Measurements from ENCODE around the gene DDX20.
"Not testable (repeated sequence)": the region's sequence is repeated elsewhere in the genome, so short reads cannot be mapped to it uniquely, and the experiment has no call there.

The DDX20 gene

GRCh38 chr1:111786669-111787207 lies 31.0 kb downstream of the DDX20 start:
- Mint-ChIP-seq H3K27ac (no peak overlapping the region), H3K4me1 (no peaks in the 10 kb centered on the region), H3K4me3 (no peak overlapping the region), H3K27me3 (peaks cover 3% of the 10 kb centered on the region), H3K36me3 (no peaks in the 10 kb centered on the region), H3K9me3 (no peaks in the 10 kb centered on the region)

DNA sequence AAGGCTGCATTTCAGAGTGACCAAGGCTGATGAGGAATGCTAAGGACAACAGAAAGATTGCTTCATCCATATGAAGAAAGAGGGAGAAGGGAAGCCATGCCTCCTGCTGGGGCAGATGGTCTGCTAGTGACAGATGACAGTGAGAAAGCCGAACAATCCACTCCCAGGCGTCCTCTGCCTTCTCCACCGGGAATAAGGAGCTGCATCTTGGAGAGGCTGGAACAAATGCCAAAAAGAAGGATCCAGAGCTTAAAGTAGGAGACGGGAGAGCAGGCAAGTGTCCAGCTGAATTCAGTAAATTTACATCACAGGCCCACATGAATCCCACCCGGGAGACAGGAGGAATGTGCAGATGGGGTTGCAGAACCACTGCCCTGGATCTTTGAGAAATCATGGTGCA lies 33.4 kb downstream of the DDX20 start:
- H3K27me3 Mint-ChIP-seq: peaks cover 1% of the 10 kb centered on the region
- H3K4me3 Mint-ChIP-seq: no peak overlapping the region
- no peaks in the 10 kb centered on the region for H3K36me3 Mint-ChIP-seq
- no peaks in the 10 kb centered on the region for H3K9me3 Mint-ChIP-seq
- no peaks in the 10 kb centered on the region for H3K4me1 Mint-ChIP-seq
- no peak overlapping the region for H3K27ac Mint-ChIP-seq

DNA sequence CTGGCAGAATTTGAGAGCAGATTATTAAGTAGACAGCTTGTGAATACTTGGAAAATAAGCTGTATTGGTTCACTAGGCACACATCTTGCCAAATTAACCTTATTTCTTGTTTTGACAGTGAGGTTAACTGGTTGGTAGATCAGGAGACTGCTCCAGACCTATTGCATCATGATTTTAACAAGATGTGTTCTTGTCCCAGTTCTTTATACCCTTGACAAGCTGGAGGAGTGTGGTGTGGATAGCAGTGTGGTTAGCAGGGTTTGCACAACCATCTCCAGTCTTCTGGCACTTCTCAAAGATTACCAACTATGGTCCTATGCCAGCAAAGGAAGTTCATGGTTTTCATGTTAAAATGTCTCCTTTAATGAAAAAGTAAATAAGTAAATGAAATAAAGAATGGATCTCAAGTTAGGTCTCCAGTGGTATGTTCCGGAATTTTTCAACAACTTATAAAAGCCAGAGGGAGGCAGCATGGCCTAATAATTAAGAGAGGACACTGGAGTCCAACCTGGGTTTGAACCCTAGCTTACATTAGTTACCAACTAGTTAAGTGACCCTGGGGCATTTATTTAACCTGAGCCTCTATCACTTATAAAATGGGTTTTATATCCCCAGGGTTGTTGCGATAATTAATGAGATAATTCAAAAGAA lies 34.1 kb downstream of the DDX20 start:
- Mint-ChIP-seq H3K4me3 (no peak overlapping the region), H3K36me3 (no peaks in the 10 kb centered on the region), H3K27me3 (no peaks in the 10 kb centered on the region), H3K27ac (no peak overlapping the region), H3K9me3 (no peaks in the 10 kb centered on the region), H3K4me1 (no peaks in the 10 kb centered on the region)

DNA sequence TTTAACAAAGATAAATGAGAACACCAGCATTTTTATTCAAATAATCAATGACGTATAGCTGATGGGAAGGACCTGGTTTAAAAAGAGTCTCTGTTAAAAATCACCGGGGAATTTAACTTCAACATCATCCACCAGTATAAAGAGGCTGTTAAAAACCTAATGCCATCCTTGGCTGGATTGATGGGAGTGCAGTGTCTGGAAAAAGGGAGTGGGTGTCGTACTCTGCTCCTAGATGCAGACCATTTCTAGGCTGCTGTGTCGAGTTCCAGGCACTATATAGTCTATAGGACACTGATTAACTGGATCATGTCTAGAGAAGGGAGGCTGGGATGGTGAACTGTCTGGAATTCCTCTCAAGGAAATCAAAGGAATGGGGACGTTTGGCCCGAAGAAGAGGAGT lies 36.1 kb downstream of the DDX20 start:
- Mint-ChIP-seq H3K36me3 (no peaks in the 10 kb centered on the region), H3K9me3 (no peaks in the 10 kb centered on the region), H3K4me1 (no peaks in the 10 kb centered on the region)

GRCh38 chr1:111792249-111792648 lies 36.5 kb downstream of the DDX20 start:
- H3K9me3 Mint-ChIP-seq: no peaks in the 10 kb centered on the region
- no peak overlapping the region for H3K27ac Mint-ChIP-seq
- H3K4me3 Mint-ChIP-seq: no peak overlapping the region
- no peaks in the 10 kb centered on the region for H3K36me3 Mint-ChIP-seq
- no peaks in the 10 kb centered on the region for H3K4me1 Mint-ChIP-seq
- peaks cover 2% of the 10 kb centered on the region for H3K27me3 Mint-ChIP-seq

More for the DNA sequence above, 36.1 kb downstream of the DDX20 start:
- Mint-ChIP-seq H3K4me3 (no peak overlapping the region), H3K27ac (no peak overlapping the region), H3K27me3 (peaks cover 2% of the 10 kb centered on the region)

DNA sequence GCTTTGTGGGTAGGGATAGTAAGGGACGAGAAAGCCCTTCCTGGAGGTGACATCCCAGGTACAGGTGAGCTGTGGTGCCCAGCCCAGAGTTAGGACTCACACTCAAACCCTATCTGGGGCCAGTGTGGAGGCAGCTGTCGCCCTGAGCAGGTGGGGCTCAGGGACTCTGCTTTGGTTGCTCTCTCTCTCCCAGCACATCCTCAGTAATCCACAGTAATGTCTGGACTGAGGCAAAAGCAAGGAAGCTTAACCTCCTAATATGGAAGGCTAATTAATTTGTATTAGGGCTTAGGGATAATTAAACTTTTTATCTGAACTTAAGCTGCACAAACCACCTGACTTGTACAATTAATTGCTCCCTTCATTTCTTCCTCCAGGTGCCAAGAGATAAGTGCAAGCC lies 38.2 kb downstream of the DDX20 start:
- H3K4me3 Mint-ChIP-seq: no peak overlapping the region
- H3K27me3 Mint-ChIP-seq: peaks cover 2% of the 10 kb centered on the region
- H3K27ac Mint-ChIP-seq: no peak overlapping the region
- H3K4me1 Mint-ChIP-seq: no peaks in the 10 kb centered on the region
- no peaks in the 10 kb centered on the region for H3K9me3 Mint-ChIP-seq
- H3K36me3 Mint-ChIP-seq: no peaks in the 10 kb centered on the region

- no peaks in the 10 kb centered on the region for H3K9me3 Mint-ChIP-seq
- H3K36me3 Mint-ChIP-seq: no peaks in the 10 kb centered on the region
- H3K4me3 Mint-ChIP-seq: no peak overlapping the region
- peaks cover 5% of the 10 kb centered on the region for H3K27me3 Mint-ChIP-seq
- no peaks in the 10 kb centered on the region for H3K4me1 Mint-ChIP-seq
- no peak overlapping the region for H3K27ac Mint-ChIP-seq
Observed at GRCh38 chr1:111795401-111795800, 39.7 kb downstream of the DDX20 start.

- H3K27ac Mint-ChIP-seq: no peak overlapping the region
- H3K9me3 Mint-ChIP-seq: no peaks in the 10 kb centered on the region
- no peaks in the 10 kb centered on the region for H3K4me1 Mint-ChIP-seq
- no peaks in the 10 kb centered on the region for H3K36me3 Mint-ChIP-seq
- H3K27me3 Mint-ChIP-seq: peaks cover 6% of the 10 kb centered on the region
- H3K4me3 Mint-ChIP-seq: no peak overlapping the region
Observed at GRCh38 chr1:111798580-111798979, 42.9 kb downstream of the DDX20 start.

DNA sequence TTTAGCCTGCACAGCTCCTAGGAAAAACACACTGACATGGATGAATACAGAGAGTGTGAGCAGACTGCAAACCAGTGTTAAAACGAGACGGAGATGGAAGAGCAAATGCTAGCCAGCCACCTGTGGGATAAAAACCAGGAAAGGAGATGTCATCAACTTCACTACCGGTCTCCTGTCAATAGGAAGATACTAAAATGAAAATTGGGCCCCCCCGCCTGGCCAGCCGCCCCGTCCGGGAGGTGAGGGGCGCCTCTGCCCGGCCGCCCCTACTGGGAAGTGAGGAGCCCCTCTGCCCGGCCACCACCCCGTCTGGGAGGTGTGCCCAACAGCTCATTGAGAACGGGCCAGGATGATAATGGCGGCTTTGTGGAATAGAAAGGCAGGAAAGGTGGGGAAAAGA lies 44.0 kb downstream of the DDX20 start:
- H3K27ac Mint-ChIP-seq, H3K36me3 Mint-ChIP-seq, H3K4me3 Mint-ChIP-seq, H3K4me1 Mint-ChIP-seq, H3K27me3 Mint-ChIP-seq, H3K9me3 Mint-ChIP-seq: not testable (repeated sequence)

DNA sequence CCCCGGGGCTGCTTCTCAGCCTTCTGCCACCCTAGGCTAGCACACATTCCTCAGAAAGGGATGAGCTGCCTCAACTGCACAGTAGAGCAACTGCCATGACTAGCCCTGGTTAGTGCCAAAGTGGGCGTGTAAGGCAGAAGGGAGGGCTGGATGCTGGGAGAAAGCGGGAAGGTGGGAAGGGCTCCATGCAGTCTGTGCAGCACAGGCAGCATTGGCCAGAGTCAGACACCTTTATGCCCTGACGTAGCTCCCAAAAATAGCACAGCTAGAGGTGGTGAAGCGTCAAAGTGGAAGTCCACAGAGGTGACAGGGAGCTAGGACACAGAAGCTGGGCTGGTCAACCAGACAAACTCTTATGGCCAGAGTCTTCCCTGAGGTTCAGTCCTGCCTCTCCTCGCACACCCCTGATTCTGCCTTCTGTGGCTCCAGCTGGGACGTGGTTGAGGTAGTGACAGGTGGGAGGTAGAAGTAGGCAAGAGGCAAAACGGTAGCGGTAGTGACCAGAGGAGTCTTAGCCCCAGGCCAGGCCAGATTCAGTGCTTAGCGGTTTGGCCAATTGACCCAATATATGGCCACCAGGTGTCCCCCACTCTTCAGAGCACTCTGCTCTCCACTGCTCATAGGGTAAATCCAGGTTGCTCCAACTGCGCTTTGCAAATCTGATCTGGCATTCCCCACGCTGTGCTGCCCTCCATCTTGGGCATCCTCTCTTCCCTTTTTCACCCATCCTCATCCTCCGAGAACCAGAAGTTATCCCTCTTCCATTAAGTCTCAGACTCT lies 45.6 kb downstream of the DDX20 start:
- Mint-ChIP-seq H3K4me1 (no peaks in the 10 kb centered on the region), H3K27ac (no peak overlapping the region), H3K4me3 (no peak overlapping the region), H3K9me3 (no peaks in the 10 kb centered on the region), H3K36me3 (no peaks in the 10 kb centered on the region), H3K27me3 (peaks cover 4% of the 10 kb centered on the region)

DNA sequence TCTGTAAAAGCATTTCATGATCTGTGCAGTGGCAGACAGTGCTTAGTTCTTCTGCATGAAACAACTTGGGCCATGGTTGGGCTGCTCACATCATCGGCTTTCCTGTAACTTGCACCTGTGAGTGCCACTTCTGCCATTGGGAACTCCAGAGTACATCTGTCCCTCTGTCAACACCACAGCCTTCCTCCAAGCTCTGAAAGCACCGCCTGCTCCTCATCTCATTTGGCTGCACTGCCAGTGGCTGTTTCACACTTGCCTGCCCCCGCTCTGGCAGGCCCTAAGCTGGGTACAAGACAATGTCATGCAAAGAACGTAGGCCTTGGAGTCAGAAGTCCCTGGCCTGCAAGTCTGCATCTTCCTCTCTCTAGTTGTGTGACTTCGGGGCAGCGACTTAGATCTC lies 46.4 kb downstream of the DDX20 start:
- Mint-ChIP-seq H3K27me3 (peaks cover 4% of the 10 kb centered on the region), H3K4me3 (no peak overlapping the region), H3K36me3 (no peaks in the 10 kb centered on the region), H3K4me1 (no peaks in the 10 kb centered on the region), H3K9me3 (no peaks in the 10 kb centered on the region), H3K27ac (no peak overlapping the region)

DNA sequence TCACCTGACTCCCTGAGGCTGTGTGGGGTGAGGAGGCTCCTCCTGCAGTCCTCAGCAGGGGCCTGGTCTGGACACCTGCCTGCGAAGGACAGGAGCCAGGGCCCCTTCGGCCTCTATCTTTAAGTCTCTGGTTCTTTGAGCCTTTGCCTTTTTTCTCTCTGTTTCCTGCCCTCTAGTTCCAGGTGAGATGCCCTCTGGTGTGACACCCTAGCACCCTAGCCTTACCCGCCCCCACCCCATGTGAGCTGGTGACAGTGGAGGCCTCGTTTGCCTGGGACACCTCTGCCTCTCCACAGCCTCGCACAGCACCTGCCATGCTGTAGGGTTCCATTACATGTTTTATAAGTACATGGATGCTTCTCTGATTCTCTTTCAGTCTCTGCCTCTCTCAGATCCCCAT lies 47.3 kb downstream of the DDX20 start:
- H3K9me3 Mint-ChIP-seq: no peaks in the 10 kb centered on the region
- H3K27me3 Mint-ChIP-seq: peaks cover 4% of the 10 kb centered on the region
- H3K36me3 Mint-ChIP-seq: no peaks in the 10 kb centered on the region
- no peak overlapping the region for H3K4me3 Mint-ChIP-seq
- no peaks in the 10 kb centered on the region for H3K4me1 Mint-ChIP-seq
- H3K27ac Mint-ChIP-seq: no peak overlapping the region

GRCh38 chr1:111803951-111804350 lies 48.2 kb downstream of the DDX20 start:
- no peak overlapping the region for H3K27ac Mint-ChIP-seq

DNA sequence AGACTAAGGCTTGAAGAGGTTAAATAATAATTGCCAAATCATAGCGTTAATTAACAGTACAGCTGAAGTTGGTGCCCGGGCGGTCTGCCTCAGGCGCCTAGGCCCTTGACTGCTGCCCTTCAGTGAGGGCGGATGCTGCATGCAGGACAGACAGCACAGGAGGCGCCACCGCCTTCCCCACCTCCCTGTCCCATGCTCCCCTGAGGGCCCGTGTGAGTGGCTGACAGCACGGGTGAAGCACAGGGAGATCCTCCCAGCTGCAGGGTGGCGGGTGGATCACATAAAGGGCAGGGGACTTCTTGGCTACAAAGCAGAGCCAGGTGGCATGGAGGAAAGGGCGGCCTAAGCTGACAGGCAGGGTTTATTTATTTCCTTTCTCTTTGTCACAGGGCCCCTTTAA lies 49.1 kb downstream of the DDX20 start:
- Mint-ChIP-seq H3K4me1 (no peaks in the 10 kb centered on the region), H3K27me3 (peaks cover 1% of the 10 kb centered on the region), H3K4me3 (no peak overlapping the region), H3K36me3 (no peaks in the 10 kb centered on the region), H3K27ac (no peak overlapping the region), H3K9me3 (no peaks in the 10 kb centered on the region)

More at GRCh38 chr1:111803951-111804350, 48.2 kb downstream of the DDX20 start:
- no peaks in the 10 kb centered on the region for H3K9me3 Mint-ChIP-seq
- H3K36me3 Mint-ChIP-seq: no peaks in the 10 kb centered on the region
- H3K4me1 Mint-ChIP-seq: no peaks in the 10 kb centered on the region
- H3K4me3 Mint-ChIP-seq: no peak overlapping the region
- peaks cover 4% of the 10 kb centered on the region for H3K27me3 Mint-ChIP-seq

DNA sequence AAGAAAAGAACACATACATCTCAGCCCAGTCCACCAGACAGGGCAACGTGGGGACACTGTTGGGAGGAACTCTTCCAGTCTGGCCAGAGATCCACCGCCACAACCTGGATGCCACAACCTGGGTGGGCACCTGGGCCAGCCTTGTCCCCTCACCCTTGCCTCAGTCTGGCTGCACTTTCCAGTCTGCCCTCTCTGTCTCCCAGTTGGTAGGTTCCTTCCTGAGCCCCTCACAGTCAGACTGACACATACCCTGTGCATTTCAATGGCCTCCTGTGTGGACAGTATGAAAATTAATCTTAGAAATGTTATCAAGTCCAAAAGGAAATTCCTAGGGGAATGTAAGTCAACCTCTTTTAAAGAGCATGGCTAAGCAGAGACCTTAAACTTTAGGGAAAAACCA lies 49.5 kb downstream of the DDX20 start:
- Mint-ChIP-seq H3K27ac (no peak overlapping the region), H3K36me3 (no peaks in the 10 kb centered on the region), H3K4me3 (no peak overlapping the region), H3K9me3 (no peaks in the 10 kb centered on the region), H3K27me3 (peaks cover 1% of the 10 kb centered on the region), H3K4me1 (no peaks in the 10 kb centered on the region)

GRCh38 chr1:111811891-111812290 lies 56.2 kb downstream of the DDX20 start:
- no peaks in the 10 kb centered on the region for H3K9me3 Mint-ChIP-seq
- H3K27ac Mint-ChIP-seq: no peak overlapping the region
- H3K4me1 Mint-ChIP-seq: no peaks in the 10 kb centered on the region
- no peaks in the 10 kb centered on the region for H3K36me3 Mint-ChIP-seq
- H3K4me3 Mint-ChIP-seq: no peak overlapping the region
- no peaks in the 10 kb centered on the region for H3K27me3 Mint-ChIP-seq

All from activated naive CD4-positive, alpha-beta T cell treated with anti-CD3 and anti-CD28 coated beads, Interleukin-2, amount 50 U/mL, for 24 hours (primary cell).